Hindlimb muscle (tissue), 1 donor: ENCODE data around the gene FAM168A. TPM values are rescaled to one million over a fixed set of nuclear protein-coding genes. Genes with fewer than 3 reads are reported as not detected.
"Not testable (repeated sequence)": the region's sequence is repeated elsewhere in the genome, so short reads cannot be mapped to it uniquely, and the experiment has no call there.

Source experiments
- DNase-seq: peaks from one replicate; pipeline ENCODE4 v3.0.0-alpha.2; 2013
- polyA plus RNA-seq: library from polyadenylated mRNA; unstranded; fragments of 120-200 nt; gene quantifications from one replicate; pipeline ENCODE4 v1.2.1, GENCODE V29; 2013; ENCODE audit not compliant: insufficient read length

FAM168A gene
- polyA plus RNA-seq, 1 donor = 24.2 TPM

DNA sequence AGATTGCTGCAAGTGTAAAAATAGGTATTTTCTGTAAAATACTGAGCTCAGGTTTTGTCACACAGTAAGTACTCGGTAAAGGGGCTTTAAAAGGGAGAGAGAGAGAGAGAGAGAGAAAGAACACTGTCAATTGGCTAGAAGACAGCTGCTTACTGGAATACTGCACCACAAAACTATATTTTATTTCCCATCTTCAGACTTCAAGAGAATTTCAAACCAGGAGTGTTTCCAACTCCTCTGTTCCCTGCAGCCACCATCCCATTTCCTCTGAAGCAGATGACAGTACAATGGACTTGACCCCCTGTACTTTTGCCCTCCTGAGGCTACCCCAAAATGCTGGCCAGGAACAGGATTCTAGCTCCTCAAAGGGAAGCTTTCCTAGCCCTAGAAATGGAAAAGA is 132.0 kb downstream of the FAM168A start:
- DNase-seq = no peak

DNA sequence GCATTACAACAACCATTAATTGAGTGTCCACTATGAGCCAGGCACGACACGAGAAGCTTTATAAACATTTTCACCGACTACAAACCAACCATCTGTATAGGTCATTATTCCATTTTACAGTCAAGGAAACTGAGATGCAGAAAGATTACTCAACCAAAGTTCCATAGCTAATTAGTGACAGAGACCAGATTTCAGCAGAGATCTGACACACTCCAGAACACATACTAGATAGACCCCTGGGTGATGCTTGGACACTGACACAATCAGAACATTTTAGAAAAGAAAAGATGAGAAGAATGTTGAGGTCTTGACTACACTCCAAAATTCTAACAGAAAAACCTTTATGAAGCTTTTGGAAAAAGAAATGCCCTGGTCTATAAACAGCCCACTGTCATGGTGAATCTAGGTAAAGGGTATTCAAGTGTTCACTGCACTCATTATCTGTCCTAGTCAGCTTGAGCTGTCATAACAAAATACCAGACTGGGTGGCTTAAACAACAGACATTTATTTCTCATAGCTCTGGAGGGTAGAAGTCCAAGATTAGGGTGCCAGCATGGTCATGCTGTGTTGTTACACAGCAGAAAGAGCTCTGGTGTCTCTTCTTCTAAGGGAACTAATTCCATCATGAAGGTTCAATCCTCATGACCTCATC is 132.8 kb downstream of the FAM168A start:
- DNase-seq = no peak

DNA sequence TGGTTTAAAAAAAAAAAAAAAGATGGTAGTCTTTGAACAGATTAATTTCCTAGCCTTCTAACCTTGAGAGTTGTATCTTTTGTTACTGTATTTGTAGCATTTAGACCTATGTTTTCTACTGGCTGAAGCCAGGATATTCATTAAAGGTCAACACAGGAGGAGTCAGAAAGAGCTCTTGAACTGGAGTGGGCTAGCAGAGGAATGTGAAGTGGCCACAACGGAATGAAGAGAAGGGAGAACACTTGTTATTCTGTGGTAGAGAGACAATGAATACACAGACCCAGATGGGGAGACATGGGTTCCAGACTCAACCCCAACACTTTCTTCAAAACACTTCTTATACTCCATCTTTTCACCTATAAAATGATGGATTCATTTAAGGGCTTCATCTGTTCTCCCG is 133.6 kb downstream of the FAM168A start:
- DNase-seq = no peak

DNA sequence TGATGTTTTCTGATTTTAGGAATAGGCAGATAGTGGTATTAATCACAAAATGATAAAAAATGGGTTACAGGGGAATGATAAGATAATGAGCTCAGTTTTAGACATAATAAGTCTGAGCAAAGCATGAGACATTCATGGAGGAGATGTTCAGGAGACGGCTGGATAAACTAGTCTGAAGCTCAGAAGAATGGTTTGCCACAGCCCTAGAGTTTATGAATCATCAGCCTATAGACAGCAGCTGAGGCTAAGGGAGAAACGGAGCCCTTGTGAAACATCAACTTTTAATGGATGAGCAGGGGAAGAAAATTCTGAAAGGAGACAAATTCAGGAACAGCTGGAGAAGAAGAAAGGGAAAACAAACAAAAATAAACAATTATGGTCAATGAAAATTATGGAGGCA is 134.6 kb downstream of the FAM168A start:
- DNase-seq = no peak

DNA sequence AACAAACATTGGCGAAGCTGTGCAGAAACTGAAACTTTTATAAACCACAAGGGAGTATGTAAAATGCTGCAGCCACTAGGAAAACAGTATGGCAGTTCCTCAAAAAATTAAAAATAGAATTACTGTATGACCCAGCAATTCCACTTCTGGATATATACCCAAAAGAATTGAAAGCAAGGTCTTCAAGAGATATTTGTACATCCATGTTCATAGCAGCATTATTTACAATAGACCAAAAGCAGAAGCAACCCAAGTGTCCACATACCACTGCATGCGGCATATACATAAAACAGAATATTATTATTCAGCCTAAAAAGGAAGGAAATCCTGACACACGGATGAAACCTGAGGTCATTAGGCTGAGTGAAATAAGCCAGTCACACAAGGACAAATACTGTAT is 135.9 kb downstream of the FAM168A start:
- DNase-seq = peak; percentile 32

DNA sequence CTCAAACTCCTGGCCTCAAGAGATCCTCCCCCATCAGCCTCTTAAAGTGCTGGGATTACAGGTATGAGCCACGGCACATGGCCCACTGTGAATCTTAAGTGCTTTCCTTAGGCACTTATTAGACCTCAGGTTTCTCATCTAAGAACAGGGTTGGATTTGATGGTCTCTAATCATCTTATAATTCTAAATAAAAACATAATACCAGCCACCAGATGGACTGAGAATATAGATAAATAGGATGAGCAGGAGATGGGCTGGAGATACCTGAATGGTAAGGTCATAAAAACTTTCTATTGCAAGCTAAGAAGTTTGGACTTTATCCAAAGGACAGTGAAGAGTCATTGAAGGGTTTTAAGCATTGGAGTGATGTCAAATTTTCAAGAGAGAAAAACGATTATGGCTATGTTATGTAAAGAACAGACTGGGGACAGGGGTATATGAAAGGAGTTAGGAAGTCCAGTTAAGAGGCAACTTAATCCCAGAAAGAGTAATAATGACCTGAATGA is 136.5 kb downstream of the FAM168A start:
- no peak for DNase-seq

DNA sequence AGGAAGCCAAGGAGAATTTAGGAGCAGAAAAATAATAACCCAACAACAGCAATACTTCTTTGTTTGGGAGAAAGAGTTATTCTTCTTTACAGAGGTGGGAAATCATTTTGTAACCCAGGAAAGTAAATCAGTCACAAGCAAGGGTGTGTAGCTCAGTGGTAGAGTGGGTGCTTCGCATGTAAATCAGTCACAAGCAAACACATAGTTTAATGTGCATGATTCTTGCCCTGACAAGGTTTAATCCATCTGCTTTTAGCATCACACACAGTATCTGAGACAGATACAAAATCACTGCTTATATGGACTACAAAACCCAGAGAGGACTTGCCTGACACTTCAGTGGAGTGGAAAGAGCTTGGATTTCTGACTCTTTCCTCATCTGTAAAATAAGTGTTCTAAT is 139.7 kb downstream of the FAM168A start:
- DNase-seq = no peak

DNA sequence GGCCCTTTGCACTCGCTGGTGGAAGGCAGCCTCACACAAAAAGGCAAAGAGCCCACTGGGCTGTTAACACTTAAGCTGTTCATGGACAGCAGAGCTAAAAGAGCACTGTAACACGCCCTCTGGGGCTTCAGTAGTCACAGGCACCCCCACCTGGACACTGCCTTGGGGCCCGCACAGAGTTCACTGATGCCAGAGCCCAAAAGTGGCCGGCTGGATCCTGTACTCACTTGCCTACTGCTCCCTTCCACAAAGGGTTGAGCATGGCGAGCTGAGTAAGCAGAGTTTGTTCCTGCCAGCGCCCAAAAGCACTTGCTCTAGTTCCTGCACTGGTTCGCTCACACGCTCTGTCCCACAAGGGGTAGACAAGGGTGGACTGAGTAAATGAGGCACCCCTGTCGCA is 142.9 kb downstream of the FAM168A start:
- DNase-seq = no peak

DNA sequence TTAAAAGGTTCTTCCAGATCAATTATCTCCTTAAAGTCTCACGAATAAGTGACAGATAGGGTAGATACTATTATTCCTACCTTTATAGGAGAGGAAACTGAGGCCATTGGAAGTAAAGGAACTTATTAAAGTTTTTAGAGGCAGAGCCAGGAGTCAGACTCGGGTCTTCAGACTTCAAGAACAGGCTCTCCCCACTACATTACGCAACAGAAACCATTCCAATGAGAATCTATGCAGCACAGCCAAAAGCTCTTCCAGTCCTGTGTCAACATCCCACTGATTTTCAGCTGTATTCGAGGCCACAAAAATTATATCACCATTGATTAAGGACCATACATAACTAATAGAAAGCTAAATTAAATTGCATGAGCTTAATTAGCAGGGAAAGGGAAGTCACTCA is 144.3 kb downstream of the FAM168A start:
- no peak for DNase-seq

DNA sequence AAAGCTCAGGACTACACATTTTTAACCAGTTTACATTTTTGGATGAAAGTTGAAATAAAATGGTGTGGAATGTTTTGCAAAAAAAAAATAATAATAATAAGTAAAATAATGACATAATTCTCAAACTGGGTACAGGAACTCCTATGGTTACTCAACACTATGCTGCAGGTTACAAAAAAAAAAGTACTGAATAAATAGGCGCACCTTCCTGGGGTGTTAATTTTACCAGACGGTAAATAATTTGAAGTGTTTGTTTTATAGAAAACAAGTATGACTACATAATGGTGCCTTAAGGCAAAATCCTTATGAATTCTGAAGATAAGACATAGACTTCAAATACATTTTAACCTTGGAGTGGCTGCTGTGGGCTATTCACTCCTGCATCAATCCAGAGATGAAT is 145.2 kb downstream of the FAM168A start:
- DNase-seq = no peak

DNA sequence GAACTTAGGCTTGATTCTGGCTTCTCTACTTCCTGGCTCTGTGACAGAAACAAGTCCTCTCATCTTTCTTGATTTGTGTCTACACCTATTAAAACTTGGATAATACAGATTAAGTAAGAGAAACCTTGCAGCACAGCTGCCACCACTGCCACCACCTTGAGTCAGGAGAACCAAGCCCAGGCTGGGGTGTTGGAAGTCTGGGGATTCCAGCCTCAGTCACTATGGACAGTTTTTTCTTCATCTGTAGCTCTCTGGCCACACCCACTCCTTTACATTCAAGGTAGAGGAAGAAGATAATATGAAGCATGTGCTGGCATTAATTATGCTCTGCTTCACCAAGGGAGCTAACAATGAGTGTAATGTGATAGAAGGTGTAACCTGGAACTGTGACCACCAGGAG is 146.0 kb downstream of the FAM168A start:
- DNase-seq = no peak

DNA sequence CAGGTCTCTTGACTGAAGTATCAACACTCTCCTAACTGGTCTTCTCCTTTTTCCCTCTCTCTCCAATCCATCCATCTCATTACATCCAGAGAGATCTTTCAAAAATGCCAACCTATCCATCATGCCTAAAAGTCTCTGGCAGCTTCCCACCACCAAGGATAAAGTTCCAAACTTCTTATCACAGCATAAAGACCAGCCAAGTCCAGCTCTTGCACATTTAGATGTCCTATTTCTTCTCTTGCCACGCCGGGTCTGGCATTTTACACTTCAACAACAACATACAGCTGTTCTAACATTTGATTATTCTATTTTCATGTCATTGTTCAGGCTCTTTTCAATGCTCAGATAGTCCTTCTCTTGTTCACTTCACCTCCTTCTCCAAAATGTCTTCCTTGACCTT is 151.1 kb downstream of the FAM168A start:
- DNase-seq = no peak

DNA sequence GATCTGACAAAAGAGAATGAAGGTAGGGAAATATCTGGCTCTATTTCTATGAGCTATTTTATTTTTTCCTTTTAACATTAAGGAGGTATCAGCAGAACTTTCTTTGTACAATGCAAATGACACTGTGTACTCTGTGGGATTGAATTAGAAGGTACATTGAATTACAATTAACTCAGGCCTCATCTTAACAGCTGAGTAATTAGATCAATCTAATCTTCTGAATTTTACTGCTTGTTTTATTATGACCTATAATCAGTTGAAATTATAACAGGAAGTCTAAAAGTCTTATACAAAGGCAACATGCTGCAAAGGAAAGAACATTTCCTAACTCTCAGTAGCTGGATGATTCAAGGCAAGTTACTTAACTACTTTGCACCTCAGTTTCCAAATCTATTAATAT is 151.9 kb downstream of the FAM168A start:
- DNase-seq = no peak

DNA sequence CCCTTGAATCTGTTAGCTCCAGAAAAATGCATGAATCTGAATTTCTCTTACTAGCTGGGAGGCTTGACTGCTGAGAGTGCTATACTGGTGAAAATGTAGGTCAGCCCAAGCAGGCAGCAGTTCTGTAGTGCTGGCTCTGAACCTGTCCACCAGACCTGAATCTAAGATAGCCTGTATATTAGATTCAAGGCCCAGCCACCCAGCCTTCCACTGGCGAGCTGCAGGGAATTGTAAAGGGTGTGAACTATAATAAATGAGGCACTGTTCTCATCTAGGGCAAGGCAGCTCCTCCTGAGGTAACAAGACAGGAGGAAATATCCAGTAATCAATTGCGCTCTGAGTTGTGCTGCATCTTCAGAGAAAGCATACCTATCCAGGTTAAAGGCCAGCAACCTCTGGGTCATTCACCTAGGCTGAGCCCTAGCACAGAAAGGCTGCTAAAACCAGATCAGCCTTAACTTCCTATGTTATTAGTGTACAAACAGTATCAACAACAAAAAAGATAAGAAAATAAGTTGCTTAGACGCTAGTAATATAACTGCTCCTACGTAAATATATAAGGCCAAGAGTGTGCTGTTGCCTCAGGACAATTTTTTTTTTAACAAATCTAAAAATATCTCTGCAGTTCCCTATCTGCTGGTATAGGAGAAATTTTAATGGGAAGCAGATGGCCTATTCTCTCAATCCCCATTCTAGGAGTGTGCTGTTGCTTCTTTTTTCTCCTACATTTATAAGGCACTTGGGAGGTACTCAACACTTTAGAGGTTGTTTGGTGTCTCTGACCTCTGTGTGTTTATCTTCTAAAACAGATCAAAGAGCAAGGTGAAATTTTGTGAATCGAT is 158.7 kb downstream of the FAM168A start:
- DNase-seq = no peak

DNA sequence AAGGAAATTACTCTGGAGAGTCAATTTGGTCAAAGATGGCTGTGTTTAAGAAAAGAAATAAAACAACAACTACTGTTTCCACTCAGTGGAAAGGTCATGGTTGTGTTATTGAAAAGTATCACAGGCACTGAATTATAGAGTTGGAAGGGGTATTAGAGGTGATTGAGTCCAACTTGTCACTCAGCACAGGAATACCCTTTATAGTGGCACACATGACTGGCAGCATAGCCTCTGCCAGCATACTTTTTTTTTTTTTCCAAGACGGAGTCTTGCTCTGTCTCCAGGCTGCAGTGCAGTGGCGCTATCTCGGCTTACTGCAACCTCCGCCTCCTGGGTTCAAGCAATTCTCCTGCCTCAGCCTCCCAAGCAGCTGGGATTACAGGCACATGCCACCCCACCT is 161.1 kb downstream of the FAM168A start:
- not testable (repeated sequence) for DNase-seq

DNA sequence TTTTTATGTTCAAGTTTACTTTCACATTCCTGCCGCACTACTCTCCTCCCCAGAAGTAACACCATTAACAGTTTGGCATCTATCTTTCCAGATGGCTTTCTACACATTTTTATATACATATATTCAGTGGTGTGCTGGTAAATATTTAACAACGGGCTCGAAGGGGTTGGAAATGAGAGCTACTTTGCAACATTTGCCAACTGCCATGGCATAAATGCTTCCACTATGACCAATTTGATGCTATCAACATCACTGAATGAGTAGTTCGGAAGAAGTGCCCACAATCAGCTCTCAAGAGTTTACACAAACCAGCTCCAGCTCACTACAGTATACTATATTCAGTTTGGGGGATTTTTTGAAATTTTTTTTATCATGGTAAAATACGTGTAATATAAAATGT is 166.5 kb downstream of the FAM168A start:
- DNase-seq = no peak

DNA sequence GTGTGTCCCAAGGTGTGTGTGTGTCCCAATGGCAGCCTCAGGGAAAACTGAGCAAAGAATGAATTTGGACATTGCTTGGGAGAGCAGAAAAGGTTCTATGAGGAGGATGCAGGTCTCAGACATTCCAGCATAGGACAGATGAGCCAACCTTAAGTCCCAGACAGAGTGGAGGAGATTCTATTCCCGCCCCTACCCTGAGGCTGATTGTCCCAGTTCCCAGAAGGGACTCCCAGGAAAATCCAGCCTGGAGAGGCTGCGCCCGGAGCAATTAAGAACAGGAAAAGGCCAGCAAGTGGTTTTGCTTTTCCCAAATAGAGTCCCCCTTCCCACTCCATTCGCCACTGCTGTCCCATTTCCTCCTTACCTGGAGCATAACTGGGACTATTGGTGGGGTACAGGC is 167.6 kb downstream of the FAM168A start:
- DNase-seq = no peak

DNA sequence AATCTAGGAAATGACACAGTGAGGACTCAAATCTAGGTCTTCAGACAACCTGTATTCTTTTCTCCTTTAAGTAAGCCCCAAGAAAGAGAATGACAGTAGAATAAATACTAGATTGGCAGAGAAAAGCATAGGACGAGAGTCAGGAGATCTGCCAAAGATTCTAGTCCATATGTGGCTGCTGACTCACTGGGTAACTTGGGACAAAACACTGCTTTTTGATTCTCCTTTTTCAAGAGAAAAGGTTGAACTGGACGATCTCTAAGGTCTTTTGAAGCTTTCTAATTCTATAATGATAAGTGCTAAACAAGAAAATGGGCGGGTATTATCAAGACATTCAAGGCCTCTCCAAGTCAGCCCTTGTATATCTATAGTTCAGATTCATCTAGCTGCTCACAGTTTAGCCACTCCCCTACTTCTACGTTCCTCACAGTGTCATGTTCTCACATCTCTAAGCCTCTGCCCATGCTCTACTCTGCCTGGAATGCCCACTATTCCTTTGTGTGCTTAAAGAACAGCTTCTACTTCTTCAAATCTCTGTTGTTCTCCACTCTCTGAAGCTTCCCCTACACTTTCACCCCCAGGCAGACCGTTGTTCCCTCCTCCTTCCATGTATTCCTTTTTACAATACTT is 168.7 kb downstream of the FAM168A start:
- no peak for DNase-seq

DNA sequence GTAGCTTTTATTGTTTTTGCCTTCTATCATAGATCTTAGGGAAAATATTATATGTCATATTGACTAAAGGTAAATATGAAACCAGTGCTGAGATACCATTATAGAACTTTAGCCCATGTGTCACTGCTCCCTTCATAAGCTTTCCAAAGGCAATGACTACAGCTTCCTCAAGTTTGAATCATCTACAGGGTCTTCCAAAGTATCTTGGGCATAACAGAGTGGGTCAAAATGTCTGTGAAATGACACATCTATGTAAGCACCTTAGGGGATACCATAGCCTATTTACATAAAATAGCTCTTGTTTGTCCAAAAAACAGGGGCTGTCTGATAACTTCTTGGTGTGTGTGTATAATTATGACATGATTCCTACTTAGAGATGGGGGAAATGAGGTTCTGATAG is 169.2 kb downstream of the FAM168A start:
- DNase-seq = no peak

DNA sequence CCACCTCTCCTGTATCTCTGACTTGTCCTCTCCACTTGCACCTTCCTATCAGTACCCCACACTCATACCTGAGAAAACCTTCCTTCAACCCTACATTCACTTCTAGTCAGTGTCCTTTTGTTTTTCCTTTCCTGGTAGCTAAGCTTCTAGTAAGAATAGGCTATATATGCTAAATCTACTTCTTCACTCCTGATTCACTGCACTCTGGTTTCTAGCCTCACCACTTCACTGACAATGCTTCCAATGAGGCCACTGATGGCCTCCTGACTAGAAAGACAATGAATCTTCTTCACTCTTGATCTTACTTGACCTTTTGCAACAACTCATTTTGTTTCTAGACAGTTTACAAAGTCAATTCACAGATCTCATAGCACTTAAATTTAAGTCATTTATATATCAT is 169.7 kb downstream of the FAM168A start:
- DNase-seq = no peak

DNA sequence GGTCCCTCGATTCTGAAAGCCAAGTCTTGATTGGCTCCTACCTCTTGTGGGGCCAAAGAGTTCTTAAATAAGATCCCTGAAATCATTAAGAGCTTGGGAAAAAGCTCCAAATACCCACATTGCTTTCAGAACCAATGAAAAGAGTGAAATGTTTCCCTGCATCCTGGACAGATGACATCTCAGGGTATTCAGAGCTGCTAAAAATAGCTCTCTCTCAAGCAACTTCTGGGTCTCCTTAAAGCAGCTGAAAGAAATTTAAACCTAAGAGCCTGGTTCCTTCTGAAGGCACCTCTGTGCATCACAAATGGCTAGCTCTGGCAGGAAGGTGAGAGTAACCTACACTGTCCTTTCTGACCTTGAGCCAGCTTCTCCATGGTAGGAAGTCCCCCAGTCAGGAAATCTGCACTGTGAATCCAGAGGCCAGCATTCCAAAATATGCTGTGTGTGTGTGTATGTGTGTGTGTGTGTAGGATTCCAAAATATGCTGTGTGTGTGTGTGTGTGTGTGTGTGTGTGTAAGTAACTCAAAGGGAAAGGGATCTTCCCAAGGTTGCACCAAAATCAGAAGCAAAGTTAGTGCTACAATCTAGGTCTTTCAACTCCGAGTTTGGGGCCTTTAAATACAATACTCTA is 171.6 kb downstream of the FAM168A start:
- DNase-seq = no peak

DNA sequence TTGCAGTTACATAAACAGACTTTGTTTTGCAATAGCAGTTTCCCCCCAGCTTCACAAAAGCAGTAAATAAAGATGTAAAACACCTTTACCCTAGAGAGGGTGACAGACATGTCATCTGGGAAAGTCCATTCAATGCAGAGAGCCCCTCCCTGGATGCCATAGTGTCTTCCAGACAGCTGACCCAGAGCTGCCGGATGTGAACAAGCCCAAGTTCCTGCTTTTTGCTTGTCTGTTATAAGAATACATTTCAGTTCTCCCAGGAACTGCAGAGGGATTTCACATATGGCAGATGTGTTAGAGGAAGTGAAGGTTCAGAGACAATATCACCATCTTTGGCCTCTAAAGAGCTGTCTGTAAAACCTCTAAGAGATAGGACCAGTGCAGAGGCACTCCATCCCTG is 172.8 kb downstream of the FAM168A start:
- peak; percentile 31 for DNase-seq

DNA sequence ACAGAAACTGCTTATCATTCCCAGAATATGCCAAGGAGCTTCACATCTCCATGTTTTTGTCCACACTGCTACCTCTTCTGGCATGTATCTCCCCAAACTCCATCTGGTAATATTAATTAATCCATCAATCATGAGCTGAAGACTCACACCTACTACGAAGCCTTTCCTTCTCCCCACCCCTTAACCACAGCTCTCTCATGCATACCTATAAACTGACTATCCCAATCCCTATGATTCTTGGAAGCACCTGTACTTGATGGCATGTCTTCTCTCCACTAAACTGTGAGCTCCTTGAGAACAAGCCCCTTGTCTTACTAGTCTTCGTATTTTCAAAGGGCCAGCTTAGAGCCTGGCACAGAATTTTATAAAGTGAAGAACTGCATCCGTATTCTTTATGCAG is 174.4 kb downstream of the FAM168A start:
- DNase-seq = no peak
